HG03432 (cell line): ENCODE results near the gene CYSRT1.

ENCODE experiments used
- ATAC-seq: cut with Tn5 transposase; IDR thresholded peaks from one replicate; pipeline ENCODE4 v1.9.1; 2021; ENCODE audit warnings: mild to moderate bottlenecking, moderate library complexity; ENCODE audit not compliant: unreplicated experiment

Gene CYSRT1

DNA sequence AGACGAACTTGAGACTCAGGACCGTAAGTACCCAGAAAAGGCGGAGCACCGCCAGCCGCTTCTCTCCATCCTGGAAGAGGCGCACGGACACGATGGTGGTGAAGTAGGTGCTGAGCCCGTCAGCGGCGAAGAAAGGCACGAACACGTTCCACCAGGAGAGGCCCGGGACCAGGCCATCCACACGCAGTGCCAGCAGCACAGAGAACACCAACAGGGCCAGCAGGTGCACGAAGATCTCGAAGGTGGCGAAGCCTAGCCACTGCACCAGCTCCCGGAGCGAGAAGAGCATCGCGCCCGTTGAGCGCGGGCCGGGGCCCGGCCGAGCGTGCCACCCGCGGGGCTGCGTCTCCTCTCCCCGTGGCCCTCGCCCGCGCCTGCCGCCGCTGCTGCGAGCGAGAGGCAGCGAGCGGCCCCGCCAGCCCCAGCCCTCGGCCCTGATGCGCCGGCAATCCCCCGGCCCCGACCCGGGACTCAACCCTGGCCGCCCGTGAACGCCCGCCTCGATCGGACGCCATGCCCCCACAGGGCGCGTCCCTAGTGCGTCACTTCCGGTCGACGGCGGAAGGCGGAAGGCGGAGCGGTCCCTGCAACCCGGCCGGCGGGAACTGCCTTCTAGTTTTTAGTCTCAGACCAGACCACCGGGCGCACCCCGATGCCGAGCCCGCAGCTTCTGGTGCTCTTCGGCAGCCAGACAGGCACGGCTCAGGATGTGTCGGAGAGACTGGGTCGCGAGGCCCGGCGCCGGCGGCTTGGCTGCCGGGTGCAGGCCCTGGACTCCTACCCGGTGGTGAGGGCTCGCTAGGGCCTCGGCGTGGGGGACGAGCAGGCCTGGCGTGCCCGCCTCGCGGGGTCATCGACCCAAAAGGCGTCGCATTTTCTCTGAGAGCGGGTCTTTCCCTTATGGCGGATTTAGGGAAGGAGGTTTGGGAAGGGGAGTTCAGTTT is 19.6 kb upstream of the CYSRT1 start, which contains the start of the genes NDOR1 and TMEM203:
Gene NDOR1 (plus strand): TSS at position 575 of the 944 bp plus-strand sequence. CDS start 78 bp downstream, at position 653.
Gene TMEM203 (minus strand): TSS at position 523 of the 944 bp plus-strand sequence. CDS start 234 bp downstream, at position 289.
- ATAC-seq, result peak; percentile 51

GRCh38 chr9:137206602-137207001 is 18.4 kb upstream of the CYSRT1 start:
- ATAC-seq, result no peak

DNA sequence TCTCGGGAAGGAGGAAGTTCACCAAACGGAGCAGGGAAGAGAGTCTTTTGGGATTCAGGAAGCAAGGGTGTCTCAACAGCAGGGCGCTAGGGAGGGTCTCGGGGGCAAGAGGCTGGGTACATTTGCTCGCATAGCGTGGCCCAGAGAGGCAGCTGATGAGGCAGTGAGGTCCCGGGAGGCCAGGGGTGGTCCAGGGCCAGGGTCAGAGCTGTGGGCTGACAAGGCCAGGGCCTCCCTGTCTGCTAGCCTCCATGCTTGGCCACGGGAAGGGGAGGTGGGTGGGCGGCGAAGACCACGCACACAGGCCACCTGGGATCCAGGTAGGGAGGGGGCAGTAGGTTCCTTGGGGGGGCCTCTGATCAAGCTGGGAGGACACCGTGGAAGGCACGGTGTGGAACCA is 13.4 kb upstream of the CYSRT1 start:
- ATAC-seq, result no peak

DNA sequence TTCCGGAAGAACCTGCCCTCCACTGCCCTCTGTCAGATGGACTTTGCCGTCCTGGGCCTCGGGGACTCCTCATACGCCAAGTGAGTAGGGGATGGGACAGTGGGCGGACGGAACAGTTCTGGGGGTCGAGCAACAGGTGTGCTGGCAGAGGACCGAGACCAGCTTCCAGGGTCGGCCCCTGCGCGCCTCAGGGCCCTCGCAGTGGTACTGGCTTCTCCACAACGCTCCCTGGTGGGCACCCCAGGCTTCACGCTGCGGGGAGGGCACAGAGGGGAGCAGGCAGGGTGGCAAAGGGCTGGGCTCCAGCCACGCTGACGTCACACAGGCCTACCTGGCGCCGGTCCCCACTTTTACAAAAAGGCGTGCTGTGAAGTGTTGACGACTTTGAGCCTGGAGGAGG is 12.5 kb upstream of the CYSRT1 start:
- no peak for ATAC-seq

- ATAC-seq, result no peak
Measured at GRCh38 chr9:137213160-137214060, 11.6 kb upstream of the CYSRT1 start.

- no peak for ATAC-seq
Measured at GRCh38 chr9:137214620-137215019, 10.4 kb upstream of the CYSRT1 start.

- ATAC-seq, result no peak
Measured at GRCh38 chr9:137215196-137215986, 9.6 kb upstream of the CYSRT1 start.

DNA sequence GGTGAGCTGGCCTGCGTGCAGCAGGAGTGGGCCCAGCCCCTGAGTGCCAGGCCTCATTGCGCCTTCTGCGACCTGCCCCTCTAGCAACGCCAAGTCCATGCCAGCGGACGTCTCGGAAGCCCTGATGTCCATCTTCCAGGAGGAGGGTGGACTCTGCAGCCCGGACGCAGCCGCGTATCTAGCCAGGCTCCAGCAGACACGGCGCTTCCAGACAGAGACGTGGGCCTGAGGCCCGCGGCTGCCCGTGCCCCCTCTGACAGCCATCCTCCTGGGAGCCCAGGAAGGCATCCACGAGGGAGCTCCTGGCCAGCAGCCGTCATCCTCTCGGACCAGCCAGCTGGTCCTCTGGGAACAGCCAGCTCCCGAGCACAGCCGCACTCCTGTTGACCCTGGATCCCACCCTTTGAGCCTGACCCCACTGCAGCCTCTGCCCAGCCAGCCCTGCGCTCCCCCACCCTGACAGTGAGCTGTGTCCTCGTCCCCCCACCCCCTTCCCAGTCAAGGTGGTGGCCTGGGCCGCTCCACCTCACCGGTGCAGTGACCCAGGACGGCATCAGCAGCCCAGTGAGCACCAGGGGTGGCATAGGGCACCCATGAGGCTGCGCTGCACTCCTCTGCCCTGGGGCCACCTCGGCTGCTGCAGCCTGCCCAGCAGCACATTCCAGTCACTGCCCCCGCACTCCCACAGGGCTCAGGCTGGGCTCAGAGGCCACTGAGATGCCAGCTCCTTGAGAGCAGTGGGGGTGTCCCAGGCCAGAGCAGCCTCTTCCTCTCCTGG is 8.6 kb upstream of the CYSRT1 start:
- ATAC-seq, result no peak

- ATAC-seq, result no peak
Measured at GRCh38 chr9:137217276-137218211, 7.4 kb upstream of the CYSRT1 start.

DNA sequence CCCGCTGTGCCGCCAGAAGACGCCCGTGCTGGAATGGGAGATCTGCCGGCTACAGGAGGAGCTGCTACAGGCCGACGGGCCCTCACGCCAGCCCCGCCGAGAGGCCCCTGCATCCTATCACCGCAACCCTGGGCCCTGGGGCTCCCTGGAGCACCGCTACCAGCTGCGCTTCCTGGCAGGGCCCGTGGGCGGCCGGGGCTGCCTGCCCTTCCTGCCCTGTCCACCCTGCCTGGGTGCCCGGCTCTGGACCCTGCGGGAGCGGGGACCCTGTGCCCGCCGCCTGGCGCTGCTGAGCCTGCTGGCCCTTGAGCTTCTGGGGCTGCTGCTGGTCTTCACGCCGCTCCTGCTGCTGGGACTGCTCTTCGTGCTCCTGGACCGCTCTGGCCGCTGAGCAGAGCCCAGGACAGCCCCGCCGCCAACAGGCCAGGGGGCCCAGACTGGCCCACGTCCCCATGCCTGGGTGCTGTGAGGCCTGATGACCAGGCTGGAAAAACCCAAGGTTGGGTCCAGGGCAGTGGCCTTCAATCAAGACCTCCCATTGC is 6.7 kb upstream of the CYSRT1 start:
- ATAC-seq, result no peak

- no peak for ATAC-seq
Measured at GRCh38 chr9:137218754-137219271, 6.2 kb upstream of the CYSRT1 start.

- ATAC-seq, result no peak
Measured at GRCh38 chr9:137219757-137220316, 5.1 kb upstream of the CYSRT1 start.

DNA sequence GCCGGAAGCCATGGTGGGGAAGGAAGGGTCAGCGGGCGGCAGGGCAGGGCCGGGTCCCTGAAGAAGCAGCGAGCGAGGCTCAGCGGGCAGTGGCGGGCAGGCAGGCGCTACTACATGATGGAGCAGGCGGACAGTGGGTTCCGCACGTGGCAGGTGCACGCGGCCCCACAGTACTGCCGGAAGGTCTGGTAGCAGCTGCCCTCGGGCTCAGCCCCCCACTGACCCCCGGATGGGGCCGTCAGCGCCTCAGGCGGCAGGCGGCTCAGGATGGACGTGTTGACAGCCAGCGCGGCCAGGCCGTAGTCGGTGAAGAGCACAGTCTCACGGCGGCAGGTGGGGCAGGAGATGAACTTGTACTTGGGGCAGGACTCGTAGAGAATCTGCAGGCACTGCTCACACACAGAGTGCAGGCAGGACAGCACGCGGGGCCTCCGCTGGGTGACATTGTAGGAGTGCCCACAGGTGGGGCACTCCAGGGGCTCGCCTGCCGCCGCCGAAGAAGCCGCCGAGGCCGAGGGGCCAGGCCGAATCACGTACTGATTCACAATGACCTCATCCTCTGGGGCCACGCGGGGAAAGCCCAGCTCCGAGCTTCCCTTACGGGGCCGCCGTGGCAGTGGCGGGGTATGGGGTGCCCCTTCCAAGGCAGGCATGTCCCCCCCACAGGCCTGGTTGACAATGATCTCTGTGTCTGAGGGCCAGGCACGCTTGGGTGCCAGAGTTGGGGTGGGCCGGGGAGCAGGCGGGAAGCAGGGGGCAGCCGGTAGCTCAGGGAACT is 4.5 kb upstream of the CYSRT1 start:
- no peak for ATAC-seq

DNA sequence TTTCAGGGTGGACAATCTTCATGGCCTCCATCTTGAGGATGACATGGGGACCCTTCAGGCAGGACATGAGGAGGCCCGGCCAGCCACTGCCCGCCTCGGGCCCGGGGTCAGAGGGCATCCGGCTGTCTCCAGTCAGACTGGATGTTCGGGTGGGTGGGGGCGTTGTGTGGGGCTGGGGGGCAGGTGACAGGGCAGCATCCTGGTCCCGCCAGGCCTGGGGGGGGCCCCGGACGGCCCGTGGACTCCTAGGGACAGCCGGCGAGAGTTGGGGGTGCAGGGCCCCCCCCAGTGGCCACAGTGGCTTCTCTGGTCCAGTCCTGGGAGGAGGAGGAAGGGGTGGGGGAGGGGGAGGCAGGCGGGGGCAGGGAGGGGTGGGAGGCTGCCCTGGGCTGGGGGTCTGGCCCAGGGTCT is 3.9 kb upstream of the CYSRT1 start:
- ATAC-seq, result no peak

DNA sequence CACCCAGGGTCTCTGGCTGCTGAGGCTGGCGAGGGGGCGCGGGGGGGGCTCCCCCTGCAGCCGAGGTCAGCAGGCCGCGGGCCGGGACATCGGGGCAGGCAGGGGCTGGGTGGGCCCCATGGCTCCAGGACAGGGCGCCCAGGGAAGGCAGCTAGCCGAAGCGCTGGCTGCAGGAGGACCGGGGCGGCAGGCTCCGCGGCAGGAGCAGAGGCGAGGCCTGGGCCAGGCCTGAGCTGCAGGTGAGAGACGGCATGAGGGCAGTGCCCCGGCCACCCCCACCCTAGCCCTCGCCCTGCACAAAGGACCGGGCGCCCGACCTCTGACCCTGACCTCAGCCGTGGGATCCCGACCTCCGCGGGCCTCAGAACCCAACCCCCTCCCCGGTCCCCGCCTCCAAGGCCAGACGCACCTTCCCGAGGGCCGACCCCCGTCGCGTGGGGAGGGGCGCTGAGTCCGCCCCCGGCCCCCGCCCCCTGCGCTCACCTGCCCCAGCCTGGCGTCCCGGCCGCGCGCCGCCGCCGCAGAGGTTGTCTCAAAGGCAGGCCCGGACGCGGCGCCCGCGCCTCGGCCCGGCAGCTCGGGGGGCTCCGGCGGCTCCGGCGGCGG is 3.4 kb upstream of the CYSRT1 start:
- no peak for ATAC-seq

GRCh38 chr9:137222190-137223077 is 2.5 kb upstream of the CYSRT1 start, which contains the start of gene RNF208:
TSS of gene RNF208 (minus strand) at chr9:137222240. CDS start at chr9:137221212, 1,028 bp downstream.
- ATAC-seq, result peak; percentile 3
